DMS79 treated with DMSO at 0.1 percent for 48 hours (cell line): ENCODE data around the gene TNFSF9.
"Not testable (repeated sequence)": the region's sequence is repeated elsewhere in the genome, so short reads cannot be mapped to it uniquely, and the experiment has no call there.

Experiments used
- DNase-seq: peaks from one replicate; lab custom pipeline; 2025; lab: John Stamatoyannopoulos, UW

TNFSF9 gene

DNA sequence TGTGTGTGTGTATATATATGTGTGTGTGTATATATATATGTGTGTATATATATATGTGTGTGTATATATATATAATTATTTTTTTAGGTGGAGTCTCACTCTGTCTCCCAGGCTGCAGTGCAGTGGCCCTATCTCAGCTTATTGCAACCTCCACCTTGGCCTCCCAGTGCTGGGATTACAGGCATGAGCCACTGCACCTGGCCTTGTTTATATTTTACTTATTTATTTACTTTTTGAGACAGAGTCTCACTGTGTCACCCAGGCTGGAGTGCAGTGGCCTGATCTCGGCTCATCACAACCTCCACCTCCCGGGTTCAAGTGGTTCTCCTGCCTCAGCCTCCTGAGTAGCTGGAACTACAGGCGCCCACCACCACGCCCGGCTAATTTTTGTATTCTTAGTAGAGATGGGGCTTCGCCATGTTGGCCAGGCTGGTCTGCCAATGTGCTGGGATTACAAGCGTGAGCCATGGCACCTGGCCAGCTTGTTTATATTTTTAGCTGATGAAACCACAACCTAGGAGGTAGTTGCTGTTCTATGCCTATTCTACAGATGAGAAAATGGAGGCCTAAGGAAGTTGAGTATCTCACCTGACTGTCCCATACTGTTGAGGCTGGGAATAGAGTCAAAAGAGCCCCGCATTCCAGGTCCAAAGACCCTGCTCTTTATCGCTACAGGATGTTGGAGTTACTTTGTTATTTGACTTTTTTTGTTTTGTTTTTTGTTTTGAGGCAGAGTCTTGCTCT is 22.6 kb upstream of the TNFSF9 start:
- DNase-seq, result not testable (repeated sequence)

GRCh38 chr19:6509118-6509971 is 21.5 kb upstream of the TNFSF9 start:
- no peak for DNase-seq

DNA sequence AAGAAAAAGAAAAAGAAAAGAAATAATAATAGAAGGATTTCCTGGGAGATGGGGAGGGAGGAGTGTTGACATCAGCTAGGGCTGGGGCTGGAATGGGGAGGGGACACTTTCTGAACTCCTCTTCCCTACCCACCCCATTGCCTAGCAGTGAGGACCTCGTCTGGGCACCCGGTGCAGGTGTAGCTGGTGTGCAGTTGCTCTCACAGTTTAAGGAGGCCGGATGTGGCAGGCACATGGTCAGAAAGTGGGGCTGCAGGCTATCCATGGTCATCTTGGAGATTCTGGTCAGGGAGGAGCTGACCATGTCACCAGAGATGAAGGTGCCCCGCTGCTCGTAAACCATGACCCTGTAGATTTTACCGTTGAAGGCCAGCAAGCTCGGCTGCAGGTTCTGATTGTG is 20.2 kb upstream of the TNFSF9 start:
- no peak for DNase-seq

GRCh38 chr19:6514089-6514488 is 16.7 kb upstream of the TNFSF9 start:
- no peak for DNase-seq

DNA sequence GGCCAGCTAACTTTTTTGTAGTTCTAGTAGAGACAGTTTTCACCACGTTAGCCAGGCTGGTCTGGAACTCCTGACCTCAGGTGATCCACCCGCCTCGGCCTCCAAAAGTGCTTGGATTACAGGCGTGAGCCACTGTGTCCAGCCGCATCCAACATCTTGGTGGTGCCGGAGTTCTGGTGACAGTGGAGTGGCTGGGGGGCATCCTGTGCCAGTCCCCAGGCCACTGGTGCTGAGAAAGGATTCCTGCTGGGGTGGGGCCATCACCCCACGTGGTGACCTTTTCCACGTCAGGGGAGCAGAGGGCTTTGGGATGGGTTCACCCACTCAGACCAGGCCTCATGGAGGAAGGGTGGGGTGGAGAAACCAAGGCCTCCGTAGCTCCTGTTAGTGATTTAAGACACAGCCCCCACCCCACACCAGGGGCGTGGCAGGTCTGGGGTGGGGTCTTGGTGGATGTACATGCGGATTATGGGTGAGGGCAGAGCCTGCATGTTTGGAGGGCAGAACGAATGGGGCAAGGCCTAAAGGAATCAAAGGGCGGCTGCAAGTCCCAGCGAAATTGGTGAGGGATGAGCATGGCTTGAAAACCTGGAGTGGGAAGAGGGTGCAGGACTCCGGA is 15.8 kb upstream of the TNFSF9 start:
- DNase-seq, result no peak

GRCh38 chr19:6516018-6516658 is 14.7 kb upstream of the TNFSF9 start:
- peak; percentile 27 for DNase-seq

DNA sequence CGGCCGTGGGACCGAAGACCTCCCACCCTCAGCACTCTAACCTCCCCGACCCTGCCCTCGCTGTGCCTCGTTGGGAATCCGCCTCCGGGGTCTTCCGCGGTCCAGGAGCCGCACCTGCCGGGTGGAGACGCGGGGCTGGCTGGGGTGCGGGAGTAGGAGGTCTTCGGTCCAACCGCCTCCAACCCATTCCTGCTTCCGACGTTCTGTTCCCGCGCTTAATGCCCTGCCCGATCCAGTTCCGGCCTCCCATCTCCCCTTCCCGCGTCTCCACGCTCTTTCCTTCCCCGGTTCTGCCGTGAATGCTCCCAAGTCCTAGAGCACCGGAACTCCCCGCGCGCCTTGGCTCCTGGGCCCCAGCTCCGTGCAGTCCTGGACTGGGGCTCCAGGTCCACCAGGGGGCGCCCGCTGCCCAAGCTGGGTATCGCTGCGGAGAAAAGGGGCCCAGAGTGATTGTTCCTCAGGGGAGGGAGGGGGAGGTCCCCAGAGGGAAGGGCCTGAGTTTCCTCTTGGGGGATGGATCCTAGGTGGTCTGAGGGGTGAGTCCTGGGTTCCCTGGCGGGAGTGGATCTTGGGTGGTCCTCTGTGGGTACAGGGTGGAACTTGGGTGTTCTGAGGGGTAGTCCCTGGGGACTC is 14.1 kb upstream of the TNFSF9 start:
- peak; percentile 75 for DNase-seq

DNA sequence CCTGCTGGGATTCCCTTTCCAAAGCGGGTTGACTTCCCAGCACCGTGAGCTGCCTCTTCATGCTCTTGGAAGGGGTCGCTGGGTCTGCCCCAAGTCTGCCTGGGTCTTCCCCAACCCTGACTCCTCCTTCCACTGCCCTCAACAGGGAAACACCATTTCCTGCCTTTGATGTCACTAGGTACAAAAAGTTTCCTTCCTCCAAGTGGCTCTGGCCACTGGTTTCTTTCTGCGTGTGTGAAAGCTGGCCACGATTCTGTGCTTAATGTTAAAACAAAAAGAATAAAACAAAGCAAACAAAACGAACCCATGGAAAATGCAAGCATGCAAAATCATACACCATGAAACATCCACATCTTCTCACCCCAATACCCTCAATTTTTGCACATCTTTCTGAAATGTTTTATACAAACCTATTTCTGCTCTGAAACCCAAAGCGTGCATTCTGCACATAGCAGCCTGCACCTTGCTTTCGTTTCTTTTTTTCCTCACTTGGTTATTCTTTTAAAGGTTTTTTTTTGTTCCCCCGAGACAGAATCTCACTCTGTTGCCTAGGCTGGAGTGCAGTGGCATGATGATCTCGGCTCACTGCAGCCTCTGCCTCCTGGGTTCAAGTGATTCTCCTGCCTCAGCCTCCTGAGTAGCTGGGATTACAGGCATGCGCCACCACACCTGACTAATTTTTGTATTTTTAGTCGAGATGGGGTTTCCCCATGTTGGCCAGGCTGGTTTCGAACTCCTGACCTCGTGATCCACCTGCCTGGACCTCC is 12.5 kb upstream of the TNFSF9 start:
- no peak for DNase-seq

DNA sequence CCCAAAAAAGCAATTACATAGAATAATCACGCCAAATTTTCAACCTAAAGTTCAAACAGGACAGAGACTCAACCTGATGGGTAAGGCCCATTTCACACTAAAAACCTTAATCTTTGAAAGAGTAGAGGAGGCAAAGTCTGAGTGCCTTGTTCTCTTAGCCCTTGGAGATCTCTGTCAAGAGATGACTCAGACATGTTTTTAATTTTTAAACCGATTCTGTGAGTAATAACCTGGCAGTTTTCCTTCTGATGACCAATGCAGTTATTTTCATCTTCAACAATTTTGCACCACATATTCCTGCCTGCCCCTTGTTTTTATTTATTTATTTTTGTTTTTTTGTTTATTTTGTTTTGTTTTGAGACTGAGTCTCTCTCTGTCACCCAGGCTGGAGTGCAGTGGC is 11.5 kb upstream of the TNFSF9 start:
- DNase-seq, result no peak

DNA sequence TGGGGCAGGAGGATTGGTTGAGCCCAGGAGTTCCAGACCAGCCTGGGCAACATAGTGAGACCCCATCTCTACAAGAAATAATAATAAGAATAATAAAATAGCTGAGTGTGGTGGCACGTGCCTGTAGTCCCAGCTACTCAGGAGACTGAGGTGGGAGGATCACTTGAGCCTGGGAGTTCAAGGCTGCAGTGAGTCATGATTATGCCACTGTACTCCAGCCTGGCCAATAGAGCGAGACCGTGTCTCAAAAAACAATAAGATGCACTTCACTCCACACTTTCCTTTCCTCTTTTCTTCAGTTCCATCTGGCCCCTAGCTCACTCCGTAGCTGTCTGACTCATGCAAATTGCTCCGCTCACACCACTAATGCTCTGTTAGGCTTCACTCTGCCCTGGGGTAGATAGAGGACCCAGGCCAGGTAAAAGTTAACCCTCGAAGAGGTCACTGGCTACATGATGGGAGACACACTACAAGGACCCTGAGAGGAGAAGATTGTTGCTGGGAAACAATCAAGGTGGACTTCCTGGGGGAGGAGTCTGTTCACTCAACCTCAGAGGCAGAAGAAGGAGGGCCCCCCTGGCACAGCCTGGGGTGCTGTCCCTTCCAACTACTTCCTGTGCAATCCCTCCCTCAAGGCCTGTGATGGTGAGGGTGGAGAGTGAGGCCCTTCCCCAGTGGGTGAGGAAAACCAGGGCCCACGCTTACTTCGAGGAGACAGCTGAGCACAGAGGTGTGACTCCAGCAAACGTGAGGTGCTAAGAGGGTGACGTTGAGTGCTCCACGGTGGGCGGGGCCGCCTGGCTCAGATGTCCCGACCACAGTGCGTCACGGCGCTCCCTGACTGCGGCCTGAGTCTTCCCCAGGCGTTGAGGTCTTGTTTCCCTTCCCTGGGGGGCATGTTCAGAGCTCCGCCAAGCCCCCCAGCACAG is 8.8 kb upstream of the TNFSF9 start:
- no peak for DNase-seq

- no peak for DNase-seq
Measured at GRCh38 chr19:6522712-6523111, 8.1 kb upstream of the TNFSF9 start.

GRCh38 chr19:6524311-6524710 is 6.5 kb upstream of the TNFSF9 start:
- peak; percentile 40 for DNase-seq

DNA sequence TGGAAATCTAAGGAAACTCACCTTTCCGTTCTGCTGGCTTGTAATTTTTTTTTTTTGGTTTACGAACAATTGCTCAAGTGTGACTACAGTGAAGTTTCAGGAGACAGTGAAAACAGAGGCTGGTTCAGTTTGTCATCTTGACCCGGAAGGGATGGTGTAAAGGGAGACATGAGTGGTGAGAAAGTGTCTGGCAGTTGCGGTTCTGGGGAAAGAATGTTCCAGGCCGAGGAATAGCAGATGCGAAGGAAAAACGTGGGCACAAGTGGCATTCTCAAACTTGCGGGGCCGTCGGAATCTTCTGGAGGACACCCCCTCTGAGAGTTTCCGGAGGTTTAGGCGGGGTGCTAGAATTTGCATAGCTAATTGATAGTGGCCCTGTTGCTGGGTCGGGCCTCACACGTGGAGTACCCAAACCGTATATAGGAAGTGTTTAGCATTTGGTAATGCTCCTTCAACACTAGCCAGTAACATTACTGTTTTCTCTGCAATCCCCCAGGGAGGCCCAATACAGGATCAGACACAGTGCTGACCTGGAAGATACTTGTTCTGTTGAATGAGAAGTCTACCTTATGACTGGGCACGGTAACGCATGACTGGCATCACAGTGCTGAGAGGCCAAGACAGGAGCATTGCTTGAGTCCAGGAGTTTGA is 2.8 kb upstream of the TNFSF9 start:
- no peak for DNase-seq

DNA sequence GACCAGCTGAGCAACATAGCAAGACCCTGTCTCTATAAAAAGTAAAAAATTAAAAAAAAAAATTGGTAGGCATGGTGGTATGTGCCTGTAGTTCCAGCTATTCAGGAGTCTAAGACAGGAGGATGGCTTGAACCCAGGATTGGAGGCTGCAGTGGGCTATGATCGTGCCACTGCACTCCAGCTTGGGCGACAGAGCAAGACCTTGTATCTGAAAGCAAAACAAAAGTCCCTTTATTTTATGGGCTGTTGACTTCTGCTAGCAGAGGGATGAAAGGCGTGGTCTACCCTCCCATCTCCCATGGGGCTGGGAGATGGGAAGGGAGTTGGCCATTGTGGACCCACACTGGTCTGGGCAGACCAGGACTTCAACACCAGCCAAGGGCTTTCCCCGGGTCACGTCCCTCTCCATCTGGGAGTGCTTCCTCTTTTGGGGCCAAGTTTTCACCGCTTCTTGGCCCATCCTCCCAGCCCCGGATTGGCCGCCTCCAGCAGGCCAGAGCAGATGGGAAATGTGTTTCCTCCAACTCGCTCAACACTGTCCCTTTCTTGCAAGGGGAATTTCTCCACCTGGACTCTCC is 2.2 kb upstream of the TNFSF9 start:
- no peak for DNase-seq

GRCh38 chr19:6529351-6529750 is 1.5 kb upstream of the TNFSF9 start:
- no peak for DNase-seq

DNA sequence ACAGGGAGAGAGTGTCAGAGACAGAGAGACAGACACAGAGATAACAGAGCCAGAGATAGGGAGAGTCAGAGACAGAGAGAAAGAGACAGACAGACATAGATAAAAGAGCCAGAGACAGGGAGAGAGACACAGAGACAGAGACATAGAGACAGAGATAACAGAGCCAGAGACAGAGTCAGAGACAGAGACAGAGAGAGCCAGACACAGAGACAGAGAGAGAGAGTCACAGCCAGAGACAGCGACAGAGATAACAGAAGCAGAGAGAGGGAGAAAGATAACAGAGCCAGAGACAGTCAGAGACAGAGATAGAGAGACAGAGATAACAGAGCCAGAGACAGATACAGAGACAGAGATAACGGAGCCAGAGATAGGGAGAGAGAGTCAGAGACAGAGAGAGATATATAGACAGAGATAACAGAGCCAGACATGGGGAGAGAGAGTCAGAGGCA is 865 bp upstream of the TNFSF9 start:
- no peak for DNase-seq

- no peak for DNase-seq
Measured at GRCh38 chr19:6531163-6531955, 533 bp downstream of the TNFSF9 start.

DNA sequence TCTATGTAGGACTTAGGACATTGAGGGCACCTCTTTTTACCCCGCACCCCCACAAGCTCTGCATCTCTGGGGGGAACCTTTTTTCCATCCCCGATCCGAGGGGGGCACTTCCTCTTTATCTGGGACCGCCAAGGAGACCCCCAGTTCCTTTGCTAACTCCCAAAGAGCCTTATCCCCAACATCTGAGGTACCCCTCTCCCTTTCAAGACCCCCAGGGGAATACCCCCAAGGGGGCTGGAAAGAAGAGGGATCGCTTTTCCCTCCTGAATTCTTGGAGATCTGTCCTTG is 1.1 kb downstream of the TNFSF9 start:
- no peak for DNase-seq
